ENCODE results near the gene C8G. TPM values are rescaled to one million over a fixed set of nuclear protein-coding genes. Genes with fewer than 3 reads are reported as not detected.
A peak's percentile ranks its signal among the peaks of the same experiment; 100 is the strongest.

Gene C8G
- total and polyA plus RNA-seq, 9 of the 15 experiments (the other 6 are each of a cell fraction or from before 2014, with no cell fraction given): 0.35 to 5.9 (median 2.7) TPM; not detected in 2

- no peak for TF ChIP-seq KDM4B (IDR thresholded peaks at IDR 0.05; ENCODE audit: borderline replicate concordance in 2 of 2, low read depth in 1 of 2)
- TF ChIP-seq KLF13 (tag; IDR thresholded peaks at IDR 0.05; ENCODE audit: borderline replicate concordance, low read depth): peak; percentile 87
- no peak for TF ChIP-seq CUX1 (CRISPR knock-in tag; IDR thresholded peaks at IDR 0.05)
- no peak for TF ChIP-seq ZNF140 (CRISPR knock-in tag; IDR thresholded peaks at IDR 0.05)
- TF ChIP-seq BCOR (IDR thresholded peaks at IDR 0.05): peak; percentile 81
- TF ChIP-seq, protein P1, sequence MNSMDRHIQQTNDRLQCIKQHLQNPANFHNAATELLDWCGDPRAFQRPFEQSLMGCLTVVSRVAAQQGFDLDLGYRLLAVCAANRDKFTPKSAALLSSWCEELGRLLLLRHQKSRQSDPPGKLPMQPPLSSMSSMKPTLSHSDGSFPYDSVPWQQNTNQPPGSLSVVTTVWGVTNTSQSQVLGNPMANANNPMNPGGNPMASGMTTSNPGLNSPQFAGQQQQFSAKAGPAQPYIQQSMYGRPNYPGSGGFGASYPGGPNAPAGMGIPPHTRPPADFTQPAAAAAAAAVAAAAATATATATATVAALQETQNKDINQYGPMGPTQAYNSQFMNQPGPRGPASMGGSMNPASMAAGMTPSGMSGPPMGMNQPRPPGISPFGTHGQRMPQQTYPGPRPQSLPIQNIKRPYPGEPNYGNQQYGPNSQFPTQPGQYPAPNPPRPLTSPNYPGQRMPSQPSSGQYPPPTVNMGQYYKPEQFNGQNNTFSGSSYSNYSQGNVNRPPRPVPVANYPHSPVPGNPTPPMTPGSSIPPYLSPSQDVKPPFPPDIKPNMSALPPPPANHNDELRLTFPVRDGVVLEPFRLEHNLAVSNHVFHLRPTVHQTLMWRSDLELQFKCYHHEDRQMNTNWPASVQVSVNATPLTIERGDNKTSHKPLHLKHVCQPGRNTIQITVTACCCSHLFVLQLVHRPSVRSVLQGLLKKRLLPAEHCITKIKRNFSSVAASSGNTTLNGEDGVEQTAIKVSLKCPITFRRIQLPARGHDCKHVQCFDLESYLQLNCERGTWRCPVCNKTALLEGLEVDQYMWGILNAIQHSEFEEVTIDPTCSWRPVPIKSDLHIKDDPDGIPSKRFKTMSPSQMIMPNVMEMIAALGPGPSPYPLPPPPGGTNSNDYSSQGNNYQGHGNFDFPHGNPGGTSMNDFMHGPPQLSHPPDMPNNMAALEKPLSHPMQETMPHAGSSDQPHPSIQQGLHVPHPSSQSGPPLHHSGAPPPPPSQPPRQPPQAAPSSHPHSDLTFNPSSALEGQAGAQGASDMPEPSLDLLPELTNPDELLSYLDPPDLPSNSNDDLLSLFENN (IDR thresholded peaks at IDR 0.05; ENCODE audit: low read depth in 2 of 2, low read length in 2 of 2): peak in 1 of 2 experiments; percentile 96; a peak in 3 of 4 replicates
- TF ChIP-seq SMAD1 (IDR thresholded peaks at IDR 0.05; ENCODE audit: low read depth, low read length, partially characterized antibody): no peak
- TF ChIP-seq ILK (tag; IDR thresholded peaks at IDR 0.05; ENCODE audit: borderline replicate concordance, low read depth): no peak
- TF ChIP-seq ZSCAN29 (IDR thresholded peaks at IDR 0.05): no peak
- TF ChIP-seq, protein P2, sequence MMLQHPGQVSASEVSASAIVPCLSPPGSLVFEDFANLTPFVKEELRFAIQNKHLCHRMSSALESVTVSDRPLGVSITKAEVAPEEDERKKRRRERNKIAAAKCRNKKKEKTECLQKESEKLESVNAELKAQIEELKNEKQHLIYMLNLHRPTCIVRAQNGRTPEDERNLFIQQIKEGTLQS (IDR thresholded peaks at IDR 0.05): no peak
- TF ChIP-seq, protein P2 (CRISPR knock-in tag; conservative IDR thresholded peaks at IDR 0.05): 0 out of 2 replicates have a peak, but pooled peaks have one; percentile 22
- TF ChIP-seq ZNF41 (CRISPR knock-in tag; conservative IDR thresholded peaks at IDR 0.05): no peak
- no peak for TF ChIP-seq SLC30A9 (CRISPR knock-in tag; IDR thresholded peaks at IDR 0.05)
- TF ChIP-seq, protein P3, sequence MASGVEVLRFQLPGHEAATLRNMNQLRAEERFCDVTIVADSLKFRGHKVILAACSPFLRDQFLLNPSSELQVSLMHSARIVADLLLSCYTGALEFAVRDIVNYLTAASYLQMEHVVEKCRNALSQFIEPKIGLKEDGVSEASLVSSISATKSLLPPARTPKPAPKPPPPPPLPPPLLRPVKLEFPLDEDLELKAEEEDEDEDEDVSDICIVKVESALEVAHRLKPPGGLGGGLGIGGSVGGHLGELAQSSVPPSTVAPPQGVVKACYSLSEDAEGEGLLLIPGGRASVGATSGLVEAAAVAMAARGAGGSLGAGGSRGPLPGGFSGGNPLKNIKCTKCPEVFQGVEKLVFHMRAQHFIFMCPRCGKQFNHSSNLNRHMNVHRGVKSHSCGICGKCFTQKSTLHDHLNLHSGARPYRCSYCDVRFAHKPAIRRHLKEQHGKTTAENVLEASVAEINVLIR (CRISPR knock-in tag; IDR thresholded peaks at IDR 0.05): peak; percentile 83
Observed at GRCh38 chr9:136944519-136945332, at the start of gene C8G, which contains the start of gene FBXW5 (continued).
